HepG2 (cell line): ENCODE measurements around the gene CADPS2. TPM values are rescaled to one million over a fixed set of nuclear protein-coding genes. Genes with fewer than 3 reads are reported as not detected.

ENCODE experiments used
- ATAC-seq: fragments of 200-7000 bp; cut with Tn5 transposase; 3 replicates; pipeline ENCODE4 v1.9.1; 2020; ENCODE audit warnings: mild to moderate bottlenecking, moderate library complexity
- BruUV-seq: library from RNA; stranded (reverse); fragments of 400-500 nt; replicated peaks from 2 replicates; lab custom pipeline; 2021; lab: Mats Ljungman, UMichigan
- CTCF ChIA-PET: fragments of 300-600 bp; formaldehyde crosslinking; extraction: SDS; loops from one replicate; lab custom pipeline; 2021; ENCODE audit warnings: low total read pairs, inconsistent platforms, low intra/inter-chr PET ratio; lab: Yijun Ruan, JAX
- POLR2A ChIA-PET: fragments of 350-600 bp; sonication (Branson Sonifier 250); formaldehyde crosslinking; loops from one replicate; lab custom pipeline; 2020; ENCODE audit warnings: antibody characterized with exemption, inconsistent platforms; lab: Yijun Ruan, JAX
- DNase-seq: peaks from one replicate; pipeline ENCODE4 v3.0.0-alpha.2; 2015; ENCODE audit warnings: low spot score
- FAIRE-seq: peaks from 3 replicates; lab custom pipeline; 2011; peaks lifted over from hg19 to GRCh38; lab: Jason Lieb, UNC
- H2AFZ ChIP-seq: one replicate; pipeline ENCODE4 v1.6.1; 2011; ENCODE audit warnings: low read length, inconsistent platforms
- H3K27ac ChIP-seq: fragments of 300-600 bp; 3 replicates; pipeline ENCODE4 v1.8.0; 2011; ENCODE audit warnings: mixed run types, mild to moderate bottlenecking, mixed read lengths, low read length, inconsistent platforms; ENCODE audit not compliant: insufficient read depth; ENCODE audit errors: extremely low read length
- H3K27me3 ChIP-seq, 2 experiments: fragments of 200-600 bp in 1 of 2; 2 replicates in 1 of 2; 3 replicates in 1 of 2; pipeline versions ENCODE4 v1.6.0 to v1.8.0; 2011; ENCODE audit warnings: low read length in 2 of 2, mild to moderate bottlenecking in 2 of 2, moderate library complexity in 2 of 2, inconsistent platforms in 1 of 2; ENCODE audit not compliant: insufficient read depth in 2 of 2, control insufficient read depth in 1 of 2
- H3K36me3 ChIP-seq, 2 experiments: fragments of 200-600 bp in 1 of 2; replicated peaks in 1 of 2; 2 replicates in 1 of 2; 3 replicates in 1 of 2; pipeline versions ENCODE4 v1.5.1 to v1.8.0; 2011; ENCODE audit warnings: low read length in 2 of 2, inconsistent platforms in 1 of 2; ENCODE audit not compliant: insufficient read depth in 2 of 2, control insufficient read depth in 1 of 2
- H3K4me1 ChIP-seq: 2 replicates; pipeline ENCODE4 v1.5.1; 2012; ENCODE audit warnings: low read length, inconsistent platforms; ENCODE audit not compliant: insufficient read depth
- H3K4me2 ChIP-seq: 2 replicates; pipeline ENCODE4 v1.6.0; 2011; ENCODE audit warnings: low read depth, low read length, inconsistent platforms
- H3K4me3 ChIP-seq, 3 experiments: fragments of 200-600 bp in 1 of 3; sonication (generic), shearing (Covaris generic) in 1 of 3; replicated peaks in 1 of 3; 2 replicates each; pipeline ENCODE4 v1.5.1; 2011 to 2016; ENCODE audit warnings: low read length in 3 of 3, inconsistent platforms in 2 of 3, low read depth in 2 of 3, mild to moderate bottlenecking in 2 of 3, control low read depth in 1 of 3, mixed read lengths in 1 of 3; ENCODE audit not compliant: insufficient read depth in 1 of 3
- H3K79me2 ChIP-seq: one replicate; pipeline ENCODE4 v1.6.1; 2011; ENCODE audit warnings: low read length, inconsistent platforms; ENCODE audit not compliant: insufficient read depth
- H3K9ac ChIP-seq: 2 replicates; pipeline ENCODE4 v1.6.0; 2011; ENCODE audit warnings: mild to moderate bottlenecking, low read depth, low read length, inconsistent platforms; ENCODE audit not compliant: insufficient read depth
- H3K9me3 ChIP-seq: 2 replicates; pipeline ENCODE4 v1.5.1; 2012; ENCODE audit warnings: mild to moderate bottlenecking, low read length
- H4K20me1 ChIP-seq: 2 replicates; pipeline ENCODE4 v1.6.0; 2011; ENCODE audit warnings: inconsistent platforms, mild to moderate bottlenecking, low read length, moderate library complexity; ENCODE audit not compliant: insufficient read depth
- ARNT ChIP-seq: fragments of 450-650 bp; IDR thresholded peaks from 2 replicates; pipeline ENCODE4 v1.6.1; 2017
- ELF3 ChIP-seq: IDR thresholded peaks from 2 replicates; pipeline ENCODE4 v1.6.1; 2016; ENCODE audit warnings: missing genetic modification reagents, missing compliant biosample characterization
- HHEX ChIP-seq: IDR thresholded peaks from 2 replicates; pipeline ENCODE4 v1.6.1; 2016; ENCODE audit warnings: control low read depth
- IRF9 ChIP-seq: sonication (generic); formaldehyde crosslinking; IDR thresholded peaks from 2 replicates; pipeline ENCODE4 v1.8.0; 2022; ENCODE audit warnings: missing genetic modification reagents, mild to moderate bottlenecking, borderline replicate concordance
- MED8 ChIP-seq: sonication (generic); formaldehyde crosslinking; IDR thresholded peaks from 2 replicates; pipeline ENCODE4 v1.8.1; 2023; ENCODE audit warnings: mild to moderate bottlenecking, missing genetic modification reagents; ENCODE audit not compliant: insufficient replicate concordance
- PRMT3 ChIP-seq: sonication (generic); formaldehyde crosslinking; IDR thresholded peaks from 2 replicates; pipeline ENCODE4 v1.8.1; 2022; ENCODE audit warnings: low read depth, mild to moderate bottlenecking, moderate library complexity, missing genetic modification reagents, borderline replicate concordance
- SKI ChIP-seq: fragments of 450-650 bp; IDR thresholded peaks from one replicate; pipeline ENCODE4 v1.6.1; 2018; ENCODE audit warnings: mild to moderate bottlenecking; ENCODE audit not compliant: partially characterized antibody
- ZEB1 ChIP-seq: IDR thresholded peaks from 2 replicates; pipeline ENCODE4 v1.6.1; 2012; ENCODE audit warnings: mild to moderate bottlenecking, low read depth, inconsistent platforms; ENCODE audit not compliant: insufficient replicate concordance
- ZNF543 ChIP-seq: sonication (generic); formaldehyde crosslinking; IDR thresholded peaks from 2 replicates; pipeline ENCODE4 v1.4.0; 2020; ENCODE audit warnings: mild to moderate bottlenecking, missing genetic modification reagents
- ZNF563 ChIP-seq: sonication (generic); formaldehyde crosslinking; IDR thresholded peaks from 2 replicates; pipeline ENCODE4 v1.8.0; 2022; ENCODE audit warnings: mild to moderate bottlenecking, moderate library complexity, missing genetic modification reagents
- ZNF597 ChIP-seq: sonication (generic); formaldehyde crosslinking; IDR thresholded peaks from 2 replicates; pipeline ENCODE4 v1.5.0; 2020; ENCODE audit warnings: missing genetic modification reagents
- ZNF772 ChIP-seq: sonication (generic); formaldehyde crosslinking; IDR thresholded peaks from 2 replicates; pipeline ENCODE4 v1.5.0; 2020; ENCODE audit warnings: mild to moderate bottlenecking, missing genetic modification reagents
- WGBS: methylation state at CpG from one replicate; pipeline ENCODE4 v1.1.6; 2017; ENCODE audit warnings: low lambda C conversion rate; 5-methylcytosine and 5-hydroxymethylcytosine counted together
- in situ Hi-C: cut with HindIII; loops from 2 replicates; pipeline ENCODE4 v1.10.0; 2017; ENCODE audit warnings: low pct_unique_long_range_greater_than_20kb; ENCODE audit not compliant: extremely low pct_ligation_motif_present
- intact Hi-C: fragments of 100-400 bp; cut with micrococcal nuclease; formaldehyde crosslinking; loops from one replicate; pipeline ENCODE4 v1.10.0; 2022; ENCODE audit not compliant: unreplicated experiment
- polyA plus RNA-seq, 8 experiments: library from polyadenylated mRNA; depleted of rRNA in 3 of 8; stranded (reverse) in 7 of 8; unstranded in 1 of 8; fragments of >200 nt; fragmentation: Illumina TruSeq in 4 of 8; extraction: Trizol in 4 of 8; gene quantifications; 2 replicates each; pipeline versions ENCODE4 v1.2.1 to v1.2.3, GENCODE V29; 2011 to 2016; ENCODE audit warnings: low read depth in 4 of 8, missing spikeins in 1 of 8, mixed read lengths in 1 of 8; ENCODE audit not compliant: insufficient read depth in 1 of 8
- total RNA-seq, 5 experiments: library from RNA; depleted of rRNA; stranded (reverse); fragments of >200 nt; fragmentation: Illumina TruSeq; extraction: Trizol; gene quantifications; 2 replicates each; pipeline ENCODE4 v1.2.3, GENCODE V29; 2016; ENCODE audit warnings: low read depth in 1 of 5
- TF ChIP-seq, protein P1 (sequence below): IDR thresholded peaks from 2 replicates; pipeline ENCODE4 v1.6.1; 2016; ENCODE audit warnings: mild to moderate bottlenecking

Gene CADPS2
- total and polyA plus RNA-seq, 2 of the 13 experiments (the other 11 are each of a cell fraction or from before 2014, with no cell fraction given), result 17.6 to 43.8 TPM

DNA sequence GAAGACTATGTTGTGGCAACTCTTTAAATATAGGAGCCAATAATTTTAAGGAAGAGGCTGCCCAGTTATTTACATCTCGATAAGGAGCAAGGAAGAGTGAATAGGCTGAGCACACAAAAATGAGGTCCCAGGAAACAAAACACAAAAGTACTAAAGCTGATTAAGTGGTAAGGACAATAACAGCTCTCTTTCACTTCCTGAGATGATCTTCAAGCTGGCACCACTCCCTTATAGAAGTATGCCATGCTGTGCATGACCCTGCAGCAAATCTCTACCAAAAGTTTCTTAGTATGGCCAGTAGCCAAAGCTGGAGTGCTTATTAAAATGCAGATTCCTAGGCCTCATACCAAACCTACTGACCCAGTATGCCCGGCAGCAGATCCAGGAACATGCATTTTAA, 39.7 kb downstream of the CADPS2 start:
- BruUV-seq, result no TSS peak
- 95% methylated on average over 2 of the region's 2 CpGs for WGBS
- in situ Hi-C loops (no loop called here), intact Hi-C loops (no loop called here)
- H3K79me2 ChIP-seq, result no peaks in the 10 kb centered on the region
- H3K27me3 ChIP-seq, result no peaks in the 10 kb centered on the region
- no peak overlapping the region for H2AFZ ChIP-seq
- H3K4me1 ChIP-seq, result peaks cover 57% of the 10 kb centered on the region
- peaks cover 2 to 5% of the 10 kb centered on the region in 2 experiments; a peak in 2 of 5 replicates for H3K36me3 ChIP-seq
- ChIA-PET CTCF (no interaction called here), POLR2A (no interaction called here)
- no peak overlapping the region for H3K27ac ChIP-seq
- FAIRE-seq, result no peak
- TF ChIP-seq ZNF563 (CRISPR knock-in tag), result no peak
- no peak for TF ChIP-seq HHEX
- TF ChIP-seq ZNF772 (CRISPR knock-in tag), result no peak
- no peak for TF ChIP-seq SKI
- TF ChIP-seq IRF9 (CRISPR knock-in tag), result no peak
- H3K4me2 ChIP-seq, result no peak overlapping the region
- DNase-seq, result no peak
- H3K9me3 ChIP-seq, result no peaks in the 10 kb centered on the region
- no peaks in the 10 kb centered on the region for H4K20me1 ChIP-seq
- ATAC-seq, result no peak
- no peak overlapping the region for H3K4me3 ChIP-seq
- H3K9ac ChIP-seq, result no peak overlapping the region

DNA sequence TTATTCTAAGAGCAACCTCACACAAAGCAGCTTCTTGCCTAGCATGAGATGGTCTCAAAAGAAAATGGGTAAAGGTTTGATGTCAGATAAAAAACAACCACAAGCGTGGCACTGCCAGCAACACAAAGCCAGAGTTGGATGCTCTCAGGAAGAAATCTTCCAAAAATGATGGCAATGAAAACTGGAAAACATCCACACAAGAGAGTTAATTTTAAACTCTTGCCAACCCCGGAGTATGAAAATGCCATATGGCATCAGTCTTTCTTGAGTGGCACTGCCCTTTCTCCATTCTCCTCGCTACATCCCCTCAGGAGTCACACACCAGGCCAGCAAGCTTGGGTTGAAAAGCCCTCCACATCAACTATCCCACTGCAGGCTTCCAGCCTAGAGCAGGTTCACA, 41.0 kb downstream of the CADPS2 start:
- ATAC-seq (no peak), FAIRE-seq (no peak), DNase-seq (no peak)
- Histone ChIP-seq H3K27ac (no peak overlapping the region), H3K79me2 (no peaks in the 10 kb centered on the region), H3K4me1 (peaks cover 55% of the 10 kb centered on the region), H4K20me1 (no peaks in the 10 kb centered on the region), H2AFZ (no peak overlapping the region), H3K36me3 (peaks cover 2 to 5% of the 10 kb centered on the region in 2 experiments; a peak in 2 of 5 replicates), H3K27me3 (no peaks in the 10 kb centered on the region), H3K9ac (no peak overlapping the region), H3K4me2 (no peak overlapping the region), H3K4me3 (no peak overlapping the region), H3K9me3 (no peaks in the 10 kb centered on the region)
- ChIA-PET POLR2A (no interaction called here), CTCF (no interaction called here)
- intact Hi-C loops, result no loop called here
- in situ Hi-C loops, result no loop called here
- 94% methylated on average over 3 of the region's 3 CpGs for WGBS
- no TSS peak for BruUV-seq
- no peak for TF ChIP-seq ARNT
- TF ChIP-seq, protein P1, sequence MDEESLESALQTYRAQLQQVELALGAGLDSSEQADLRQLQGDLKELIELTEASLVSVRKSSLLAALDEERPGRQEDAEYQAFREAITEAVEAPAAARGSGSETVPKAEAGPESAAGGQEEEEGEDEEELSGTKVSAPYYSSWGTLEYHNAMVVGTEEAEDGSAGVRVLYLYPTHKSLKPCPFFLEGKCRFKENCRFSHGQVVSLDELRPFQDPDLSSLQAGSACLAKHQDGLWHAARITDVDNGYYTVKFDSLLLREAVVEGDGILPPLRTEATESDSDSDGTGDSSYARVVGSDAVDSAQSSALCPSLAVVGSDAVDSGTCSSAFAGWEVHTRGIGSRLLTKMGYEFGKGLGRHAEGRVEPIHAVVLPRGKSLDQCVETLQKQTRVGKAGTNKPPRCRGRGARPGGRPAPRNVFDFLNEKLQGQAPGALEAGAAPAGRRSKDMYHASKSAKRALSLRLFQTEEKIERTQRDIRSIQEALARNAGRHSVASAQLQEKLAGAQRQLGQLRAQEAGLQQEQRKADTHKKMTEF (CRISPR knock-in tag), result no peak
- no peak for TF ChIP-seq PRMT3 (CRISPR knock-in tag)
- no peak for TF ChIP-seq ZNF597 (CRISPR knock-in tag)
- no peak for TF ChIP-seq ZNF543 (CRISPR knock-in tag)
- no peak for TF ChIP-seq MED8
- TF ChIP-seq ELF3, result no peak
- no peak for TF ChIP-seq ZEB1
